ENCODE data around the gene ADAMTS2.

Gene ADAMTS2

GRCh38 chr5:179265514-179266290 is 79.6 kb downstream of the ADAMTS2 start:
- H3K27me3 ChIP-seq (ENCODE audit: low read length): no peaks in the 10 kb centered on the region

GRCh38 chr5:179264783-179265513 is 80.3 kb downstream of the ADAMTS2 start:
- Histone ChIP-seq H3F3A (ENCODE audit: insufficient read depth) (no peaks in the 10 kb centered on the region), H3K27ac (ENCODE audit: low read depth, low read length) (no peak overlapping the region), H3K4me3 (ENCODE audit: insufficient read depth, low read length, poor library complexity, severe bottlenecking) (no peak overlapping the region), H3K4me2 (ENCODE audit: low read depth, low read length, poor library complexity, severe bottlenecking) (no peak overlapping the region), H3K36me3 (ENCODE audit: low read length) (no peaks in the 10 kb centered on the region), H2AFZ (ENCODE audit: low read depth, low read length, severe bottlenecking) (no peak overlapping the region), H3K9me2 (replicated peaks; ENCODE audit: insufficient read depth, low read length) (no peaks in the 10 kb centered on the region), H3K79me2 (ENCODE audit: insufficient read depth, low read length) (no peaks in the 10 kb centered on the region), H3K9me3 (ENCODE audit: insufficient read depth, low read length) (no peaks in the 10 kb centered on the region), H3K9ac (ENCODE audit: low read length) (no peak overlapping the region), H4K20me1 (ENCODE audit: low read depth, low read length) (no peaks in the 10 kb centered on the region), H3K27me3 (ENCODE audit: low read length) (no peaks in the 10 kb centered on the region)
- TF ChIP-seq EZH2phosphoT487 (conservative IDR thresholded peaks at IDR 0.05; ENCODE audit: low read length): no peak
- no peak for TF ChIP-seq CTCF (IDR thresholded peaks at IDR 0.05; ENCODE audit: insufficient read depth, low read length, poor library complexity, severe bottlenecking)

More at GRCh38 chr5:179265514-179266290, 79.6 kb downstream of the ADAMTS2 start:
- Histone ChIP-seq H3K9me2 (replicated peaks; ENCODE audit: insufficient read depth, low read length) (no peaks in the 10 kb centered on the region), H4K20me1 (ENCODE audit: low read depth, low read length) (no peaks in the 10 kb centered on the region), H3K4me2 (ENCODE audit: low read depth, low read length, poor library complexity, severe bottlenecking) (no peak overlapping the region), H3K4me3 (ENCODE audit: insufficient read depth, low read length, poor library complexity, severe bottlenecking) (no peak overlapping the region), H3K36me3 (ENCODE audit: low read length) (no peaks in the 10 kb centered on the region), H2AFZ (ENCODE audit: low read depth, low read length, severe bottlenecking) (no peak overlapping the region), H3K9me3 (ENCODE audit: insufficient read depth, low read length) (no peaks in the 10 kb centered on the region), H3K9ac (ENCODE audit: low read length) (no peak overlapping the region), H3K27ac (ENCODE audit: low read depth, low read length) (no peak overlapping the region), H3K79me2 (ENCODE audit: insufficient read depth, low read length) (no peaks in the 10 kb centered on the region), H3F3A (ENCODE audit: insufficient read depth) (no peaks in the 10 kb centered on the region)
- TF ChIP-seq EZH2phosphoT487 (conservative IDR thresholded peaks at IDR 0.05; ENCODE audit: low read length) (no peak), CTCF (IDR thresholded peaks at IDR 0.05; ENCODE audit: insufficient read depth, low read length, poor library complexity, severe bottlenecking) (no peak)

GRCh38 chr5:179264053-179264782 is 81.0 kb downstream of the ADAMTS2 start:
- Histone ChIP-seq H3K9ac (ENCODE audit: low read length) (no peak overlapping the region), H2AFZ (ENCODE audit: low read depth, low read length, severe bottlenecking) (no peak overlapping the region), H3K9me3 (ENCODE audit: insufficient read depth, low read length) (no peaks in the 10 kb centered on the region), H3F3A (ENCODE audit: insufficient read depth) (no peaks in the 10 kb centered on the region), H3K4me3 (ENCODE audit: insufficient read depth, low read length, poor library complexity, severe bottlenecking) (no peak overlapping the region), H3K9me2 (replicated peaks; ENCODE audit: insufficient read depth, low read length) (no peaks in the 10 kb centered on the region), H3K79me2 (ENCODE audit: insufficient read depth, low read length) (no peaks in the 10 kb centered on the region), H4K20me1 (ENCODE audit: low read depth, low read length) (no peaks in the 10 kb centered on the region), H3K36me3 (ENCODE audit: low read length) (no peaks in the 10 kb centered on the region), H3K27ac (ENCODE audit: low read depth, low read length) (no peak overlapping the region), H3K4me2 (ENCODE audit: low read depth, low read length, poor library complexity, severe bottlenecking) (no peak overlapping the region), H3K27me3 (ENCODE audit: low read length) (no peaks in the 10 kb centered on the region)
- TF ChIP-seq CTCF (IDR thresholded peaks at IDR 0.05; ENCODE audit: insufficient read depth, low read length, poor library complexity, severe bottlenecking) (no peak), EZH2phosphoT487 (conservative IDR thresholded peaks at IDR 0.05; ENCODE audit: low read length) (no peak)
